GM12874 (cell line): ENCODE data around the gene IFIH1.

ENCODE experiments used
- TF ChIP-seq, protein P1 (sequence below): IDR thresholded peaks from 2 replicates; pipeline ENCODE4 v1.5.1; 2011; ENCODE audit warnings: low read depth, mild to moderate bottlenecking, control low read depth, low read length, moderate library complexity; ENCODE audit not compliant: insufficient read depth

The IFIH1 gene

DNA sequence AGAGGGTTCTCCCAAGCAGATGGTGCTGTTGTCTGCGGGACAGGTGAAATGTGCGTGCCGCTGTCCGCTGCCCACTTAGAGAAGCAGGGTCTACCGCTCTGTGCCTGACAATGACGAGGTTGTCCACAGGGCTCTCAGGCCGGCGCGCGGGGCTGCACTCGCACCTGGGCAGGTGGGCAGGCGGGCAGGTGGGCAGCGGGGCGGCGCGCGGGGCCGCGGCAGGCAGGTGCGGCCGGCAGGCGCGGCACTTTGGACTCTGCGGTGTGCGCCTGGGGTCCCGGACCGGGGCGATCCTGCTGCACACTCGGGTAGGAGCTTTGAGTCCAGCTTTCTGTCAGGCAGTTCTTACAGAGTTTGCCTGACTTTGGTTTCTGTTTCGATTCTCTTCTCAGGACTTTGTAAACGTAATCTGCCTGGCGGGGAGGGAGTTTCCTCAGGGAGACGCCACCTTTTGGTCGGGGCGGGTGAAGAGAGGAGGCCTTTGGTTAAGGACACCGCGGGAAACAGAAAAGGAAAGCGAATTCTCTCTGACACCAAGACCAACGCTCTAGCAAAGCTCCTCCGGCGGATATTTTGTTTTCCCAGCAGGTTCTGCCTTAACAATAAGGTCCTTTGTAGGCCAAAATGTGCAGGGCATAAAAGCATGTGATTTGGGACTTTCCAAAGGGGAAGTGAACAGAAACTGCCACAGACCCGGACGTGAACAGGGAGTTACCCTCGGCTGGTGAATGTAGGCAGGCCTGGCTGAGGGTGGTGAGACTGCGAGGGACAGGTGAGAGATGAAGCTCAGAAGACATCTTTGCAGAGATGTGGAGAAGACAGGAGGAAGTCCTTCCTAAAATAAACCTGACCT is at the start of gene IFIH1:
Gene IFIH1 (minus strand): TSS at position 357 of the 853 bp plus-strand sequence. CDS start 377 bp downstream, outside the sequence.
- TF ChIP-seq, protein P1, sequence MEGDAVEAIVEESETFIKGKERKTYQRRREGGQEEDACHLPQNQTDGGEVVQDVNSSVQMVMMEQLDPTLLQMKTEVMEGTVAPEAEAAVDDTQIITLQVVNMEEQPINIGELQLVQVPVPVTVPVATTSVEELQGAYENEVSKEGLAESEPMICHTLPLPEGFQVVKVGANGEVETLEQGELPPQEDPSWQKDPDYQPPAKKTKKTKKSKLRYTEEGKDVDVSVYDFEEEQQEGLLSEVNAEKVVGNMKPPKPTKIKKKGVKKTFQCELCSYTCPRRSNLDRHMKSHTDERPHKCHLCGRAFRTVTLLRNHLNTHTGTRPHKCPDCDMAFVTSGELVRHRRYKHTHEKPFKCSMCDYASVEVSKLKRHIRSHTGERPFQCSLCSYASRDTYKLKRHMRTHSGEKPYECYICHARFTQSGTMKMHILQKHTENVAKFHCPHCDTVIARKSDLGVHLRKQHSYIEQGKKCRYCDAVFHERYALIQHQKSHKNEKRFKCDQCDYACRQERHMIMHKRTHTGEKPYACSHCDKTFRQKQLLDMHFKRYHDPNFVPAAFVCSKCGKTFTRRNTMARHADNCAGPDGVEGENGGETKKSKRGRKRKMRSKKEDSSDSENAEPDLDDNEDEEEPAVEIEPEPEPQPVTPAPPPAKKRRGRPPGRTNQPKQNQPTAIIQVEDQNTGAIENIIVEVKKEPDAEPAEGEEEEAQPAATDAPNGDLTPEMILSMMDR, result no peak

DNA sequence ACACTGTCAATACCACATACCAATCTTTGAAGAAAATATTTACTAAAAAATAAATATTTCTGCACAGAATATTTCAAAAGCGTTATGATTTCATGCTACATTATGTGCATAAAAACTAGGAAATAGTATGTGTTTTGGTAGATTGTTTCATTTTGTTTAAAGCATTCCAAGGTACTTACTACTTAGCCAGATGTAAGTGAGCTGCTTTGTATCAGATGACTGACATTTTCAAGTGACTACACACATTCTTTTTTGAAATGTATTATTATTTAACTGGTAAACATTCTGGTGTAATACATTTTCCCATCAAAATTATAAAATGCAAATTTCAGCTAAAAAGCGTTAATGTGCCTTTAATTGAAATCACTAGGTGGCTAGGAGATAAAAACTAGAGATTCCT is 46.9 kb upstream of the IFIH1 start:
- TF ChIP-seq, protein P1, result no peak

DNA sequence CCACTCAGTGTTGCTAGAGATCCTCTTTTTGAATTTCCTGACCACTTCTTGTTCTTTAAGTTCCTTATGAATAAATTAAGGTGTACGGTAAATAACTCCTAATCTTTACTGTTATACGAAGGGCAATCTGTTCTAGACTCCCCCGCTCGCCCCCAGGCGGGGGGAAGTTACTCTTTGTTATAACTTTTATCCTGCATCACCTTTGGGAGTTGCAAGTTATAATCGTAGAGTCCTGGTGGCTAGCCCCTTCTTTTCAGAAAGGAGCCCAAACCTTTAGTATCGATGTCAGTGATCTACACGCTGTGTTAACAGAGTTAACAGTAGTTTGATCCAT is 26.1 kb upstream of the IFIH1 start:
- TF ChIP-seq, protein P1, result no peak

DNA sequence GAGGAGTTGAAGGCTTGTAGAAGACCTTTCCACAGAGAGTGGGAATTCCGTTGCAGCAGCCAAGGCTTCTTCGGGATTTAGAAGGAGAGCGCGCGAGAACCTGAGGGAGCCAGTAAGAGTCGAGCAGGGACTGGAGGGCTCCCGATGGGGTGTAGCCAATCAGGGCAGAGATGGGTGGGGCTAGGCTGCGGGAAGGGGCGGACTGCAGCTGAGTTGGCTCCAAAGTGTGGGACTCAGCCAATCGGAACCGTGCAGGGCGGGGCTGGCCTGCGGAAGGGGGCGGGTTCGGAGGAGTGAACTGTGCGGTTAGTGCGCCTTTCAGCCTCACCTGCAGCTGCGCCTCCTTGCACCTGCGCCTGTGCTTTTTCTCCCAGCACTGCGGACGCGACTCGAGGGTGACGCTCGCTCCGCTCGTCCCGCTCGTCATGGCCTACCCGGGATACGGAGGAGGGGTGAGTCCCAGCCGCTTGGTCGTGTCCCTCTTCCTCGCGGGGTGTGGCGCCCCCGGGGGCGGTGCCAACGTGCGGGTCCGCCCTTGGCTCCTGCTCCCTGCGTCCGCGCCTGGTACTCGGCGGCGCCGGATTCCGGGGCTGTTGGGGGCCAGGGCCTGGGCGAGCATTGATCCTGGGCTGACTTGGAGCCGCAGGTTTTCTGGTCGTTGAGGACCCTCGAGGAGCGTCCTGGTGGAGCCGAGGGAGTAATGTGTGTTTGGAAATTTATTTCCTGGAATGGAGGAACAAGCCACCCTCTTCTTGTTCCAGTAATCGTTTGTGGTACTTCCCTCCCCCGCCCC is 25.5 kb upstream of the IFIH1 start, which contains the start of gene GCA:
Gene GCA (plus strand): TSS at position 309 of the 793 bp plus-strand sequence. CDS start 117 bp downstream, at position 426.
- TF ChIP-seq, protein P1, result no peak

DNA sequence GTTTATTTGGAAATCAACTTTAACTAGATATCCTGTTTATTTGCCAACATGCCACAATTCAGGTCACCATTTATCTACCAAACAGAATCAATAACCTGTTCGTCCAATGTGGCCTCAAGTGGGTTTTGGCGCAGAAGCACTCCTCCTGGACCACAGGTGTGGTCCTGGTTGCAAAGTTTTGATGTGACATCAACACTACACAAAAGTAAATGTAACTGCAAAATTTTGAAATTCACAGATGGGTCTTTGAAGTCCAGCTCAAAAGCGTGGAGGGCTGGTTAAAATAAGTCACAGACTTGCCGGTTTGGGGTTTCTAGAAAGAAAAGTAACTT is 25.0 kb upstream of the IFIH1 start:
- TF ChIP-seq, protein P1, result no peak

DNA sequence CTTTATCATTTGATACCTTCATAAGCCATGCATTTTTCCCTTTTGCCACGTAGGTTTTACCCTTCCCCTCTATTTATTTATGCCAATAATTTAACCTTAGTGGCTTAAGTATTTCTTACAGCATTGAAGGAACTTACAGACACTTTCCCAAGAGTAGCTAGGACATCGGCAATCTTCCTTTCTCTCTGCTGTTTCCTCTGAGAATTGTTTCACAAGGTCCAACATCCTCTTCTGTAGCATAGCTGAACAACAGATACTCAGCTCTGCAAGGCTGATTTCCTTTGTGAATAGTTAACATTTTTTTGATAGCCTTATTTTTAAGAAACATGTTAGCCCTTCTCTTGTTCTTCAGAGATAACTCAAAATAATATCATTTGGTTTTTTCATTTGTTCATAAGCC is 24.4 kb upstream of the IFIH1 start:
- TF ChIP-seq, protein P1, result no peak

DNA sequence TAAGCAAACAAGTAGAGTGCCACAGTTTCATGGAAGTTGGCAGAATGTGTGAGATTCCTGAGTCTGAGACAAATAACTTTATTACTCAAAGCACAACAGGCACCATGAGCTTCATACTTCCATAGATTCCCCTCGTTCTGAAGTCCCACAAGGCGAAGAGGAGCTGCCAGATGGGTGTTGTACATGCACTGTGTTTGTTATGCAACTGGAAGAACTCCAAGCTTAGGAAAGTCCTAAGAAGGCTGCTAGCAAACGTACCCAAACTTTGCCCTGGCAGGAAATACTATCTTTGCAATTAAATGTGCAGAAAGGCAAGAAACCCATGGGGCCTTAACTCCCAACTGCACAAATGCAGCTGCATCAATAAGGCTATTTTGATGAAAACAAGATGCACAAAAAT is 23.8 kb upstream of the IFIH1 start:
- TF ChIP-seq, protein P1, result no peak
